ENCODE data around the gene C6orf120. TPM values are rescaled to one million over a fixed set of nuclear protein-coding genes. Genes with fewer than 3 reads are reported as not detected.

C6orf120 gene
- total RNA-seq, 1 donor from 2014 or later, result 34.6 TPM

DNA sequence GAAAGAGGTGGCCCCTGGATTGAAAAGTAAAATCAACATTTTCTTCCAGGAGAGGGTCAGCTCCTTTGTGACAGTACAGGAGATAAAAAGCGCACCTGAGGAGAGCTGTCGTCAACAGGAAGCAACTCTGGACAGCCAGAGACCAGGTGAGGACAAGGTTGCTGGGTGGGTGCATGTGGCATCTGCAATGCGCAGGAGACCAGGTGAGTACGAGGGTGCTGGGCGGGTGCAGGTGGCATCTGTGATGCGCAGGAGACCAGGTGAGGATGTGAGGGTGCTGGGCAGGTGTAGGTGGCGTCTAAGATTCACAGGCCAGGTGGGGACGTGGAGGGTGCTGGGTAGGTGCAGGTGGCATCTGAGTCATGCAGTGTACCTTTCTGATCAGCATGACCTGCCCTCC lies 38.5 kb upstream of the C6orf120 start:
- TF ChIP-seq, protein P1, sequence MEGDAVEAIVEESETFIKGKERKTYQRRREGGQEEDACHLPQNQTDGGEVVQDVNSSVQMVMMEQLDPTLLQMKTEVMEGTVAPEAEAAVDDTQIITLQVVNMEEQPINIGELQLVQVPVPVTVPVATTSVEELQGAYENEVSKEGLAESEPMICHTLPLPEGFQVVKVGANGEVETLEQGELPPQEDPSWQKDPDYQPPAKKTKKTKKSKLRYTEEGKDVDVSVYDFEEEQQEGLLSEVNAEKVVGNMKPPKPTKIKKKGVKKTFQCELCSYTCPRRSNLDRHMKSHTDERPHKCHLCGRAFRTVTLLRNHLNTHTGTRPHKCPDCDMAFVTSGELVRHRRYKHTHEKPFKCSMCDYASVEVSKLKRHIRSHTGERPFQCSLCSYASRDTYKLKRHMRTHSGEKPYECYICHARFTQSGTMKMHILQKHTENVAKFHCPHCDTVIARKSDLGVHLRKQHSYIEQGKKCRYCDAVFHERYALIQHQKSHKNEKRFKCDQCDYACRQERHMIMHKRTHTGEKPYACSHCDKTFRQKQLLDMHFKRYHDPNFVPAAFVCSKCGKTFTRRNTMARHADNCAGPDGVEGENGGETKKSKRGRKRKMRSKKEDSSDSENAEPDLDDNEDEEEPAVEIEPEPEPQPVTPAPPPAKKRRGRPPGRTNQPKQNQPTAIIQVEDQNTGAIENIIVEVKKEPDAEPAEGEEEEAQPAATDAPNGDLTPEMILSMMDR (IDR thresholded peaks at IDR 0.05; ENCODE audit: insufficient read depth, low read depth, low read length), result no peak
- no peak for TF ChIP-seq EZH2 (IDR thresholded peaks at IDR 0.05; ENCODE audit: insufficient read depth, low read length)
- H3K9ac ChIP-seq (ENCODE audit: low read length), result no peak overlapping the region
- H3K27me3 Mint-ChIP-seq (ENCODE audit: low read depth, unreplicated experiment), result no peaks in the 10 kb centered on the region
- no peak overlapping the region for H3K4me2 ChIP-seq (ENCODE audit: low read length)
- no peak overlapping the region for H3K27ac ChIP-seq (ENCODE audit: low read depth, low read length)
- H3K4me1 Mint-ChIP-seq (ENCODE audit: low read depth, unreplicated experiment), result no peaks in the 10 kb centered on the region
- H3K79me2 ChIP-seq (ENCODE audit: insufficient read depth, low read length), result no peaks in the 10 kb centered on the region
- no peaks in the 10 kb centered on the region for H4K20me1 ChIP-seq (ENCODE audit: insufficient read depth, low read length)
- no peak for FAIRE-seq
- H3K27me3 ChIP-seq (ENCODE audit: insufficient read depth, low read length), result no peaks in the 10 kb centered on the region
- DNase-seq (ENCODE audit: low read depth), result no peak
- no peaks in the 10 kb centered on the region for H3K9me3 ChIP-seq (ENCODE audit: insufficient read depth, low read depth, low read length)
- peaks cover 4% of the 10 kb centered on the region for H3K36me3 ChIP-seq (ENCODE audit: insufficient read depth, low read length)
- H3K4me3 Mint-ChIP-seq (ENCODE audit: unreplicated experiment), result no peak overlapping the region
- H3K36me3 Mint-ChIP-seq (ENCODE audit: low read depth, unreplicated experiment), result peaks cover 12% of the 10 kb centered on the region
- H3K9me3 Mint-ChIP-seq (ENCODE audit: unreplicated experiment), result no peaks in the 10 kb centered on the region
- no peak overlapping the region for H3K27ac Mint-ChIP-seq (ENCODE audit: unreplicated experiment)
- H3K4me3 ChIP-seq (ENCODE audit: insufficient read depth, low read depth, low read length), result no peak overlapping the region
- no peak overlapping the region for H2AFZ ChIP-seq (ENCODE audit: low read depth, low read length)
- H3K4me1 ChIP-seq (ENCODE audit: insufficient read depth, low read length), result no peaks in the 10 kb centered on the region

DNA sequence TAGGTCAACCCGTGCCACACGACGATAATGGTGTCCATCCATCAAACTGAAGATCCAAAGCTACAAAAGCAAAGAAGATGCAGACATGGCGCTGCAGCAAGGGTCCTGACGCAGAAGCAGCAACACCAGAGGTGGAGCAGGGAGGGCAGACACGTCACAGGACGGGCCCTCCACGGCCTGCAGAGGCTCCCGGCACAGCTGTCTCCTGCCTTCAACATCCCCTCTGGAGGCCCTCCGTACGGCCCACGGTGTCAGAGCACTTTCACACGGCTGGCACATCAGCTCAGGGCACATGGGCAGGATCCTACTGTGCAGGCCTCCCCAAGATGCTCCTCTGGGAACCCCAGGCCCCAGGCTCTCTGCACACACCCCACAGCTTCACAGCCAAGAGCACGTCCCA lies 37.7 kb upstream of the C6orf120 start:
- Histone ChIP-seq H3K79me2 (ENCODE audit: insufficient read depth, low read length) (no peaks in the 10 kb centered on the region), H2AFZ (ENCODE audit: low read depth, low read length) (no peak overlapping the region), H3K4me2 (ENCODE audit: low read length) (no peak overlapping the region), H3K27ac (ENCODE audit: low read depth, low read length) (no peak overlapping the region), H3K36me3 (ENCODE audit: insufficient read depth, low read length) (peaks cover 2% of the 10 kb centered on the region), H3K9ac (ENCODE audit: low read length) (no peak overlapping the region), H3K9me3 (ENCODE audit: insufficient read depth, low read depth, low read length) (no peaks in the 10 kb centered on the region), H3K4me1 (ENCODE audit: insufficient read depth, low read length) (no peaks in the 10 kb centered on the region), H3K27me3 (ENCODE audit: insufficient read depth, low read length) (no peaks in the 10 kb centered on the region), H3K4me3 (ENCODE audit: insufficient read depth, low read depth, low read length) (no peak overlapping the region), H4K20me1 (ENCODE audit: insufficient read depth, low read length) (no peaks in the 10 kb centered on the region)
- Mint-ChIP-seq H3K4me1 (ENCODE audit: low read depth, unreplicated experiment) (no peaks in the 10 kb centered on the region), H3K4me3 (ENCODE audit: unreplicated experiment) (no peak overlapping the region), H3K9me3 (ENCODE audit: unreplicated experiment) (no peaks in the 10 kb centered on the region), H3K27me3 (ENCODE audit: low read depth, unreplicated experiment) (no peaks in the 10 kb centered on the region), H3K27ac (ENCODE audit: unreplicated experiment) (peak overlapping the region; percentile 18), H3K36me3 (ENCODE audit: low read depth, unreplicated experiment) (peaks cover 12% of the 10 kb centered on the region)
- no peak for FAIRE-seq
- DNase-seq (ENCODE audit: low read depth), result no peak
- no peak for TF ChIP-seq EZH2 (IDR thresholded peaks at IDR 0.05; ENCODE audit: insufficient read depth, low read length)
- TF ChIP-seq, protein P1 (IDR thresholded peaks at IDR 0.05; ENCODE audit: insufficient read depth, low read depth, low read length), result no peak

GRCh38 chr6:169665289-169665688 lies 36.6 kb upstream of the C6orf120 start:
- Mint-ChIP-seq H3K4me3 (ENCODE audit: unreplicated experiment) (no peak overlapping the region), H3K27ac (ENCODE audit: unreplicated experiment) (no peak overlapping the region), H3K36me3 (ENCODE audit: low read depth, unreplicated experiment) (peaks cover 11% of the 10 kb centered on the region), H3K4me1 (ENCODE audit: low read depth, unreplicated experiment) (peaks cover 4% of the 10 kb centered on the region), H3K27me3 (ENCODE audit: low read depth, unreplicated experiment) (no peaks in the 10 kb centered on the region), H3K9me3 (ENCODE audit: unreplicated experiment) (no peaks in the 10 kb centered on the region)
- Histone ChIP-seq H3K9ac (ENCODE audit: low read length) (no peak overlapping the region), H3K36me3 (ENCODE audit: insufficient read depth, low read length) (no peaks in the 10 kb centered on the region), H3K27ac (ENCODE audit: low read depth, low read length) (no peak overlapping the region), H3K4me3 (ENCODE audit: insufficient read depth, low read depth, low read length) (no peak overlapping the region), H3K27me3 (ENCODE audit: insufficient read depth, low read length) (no peaks in the 10 kb centered on the region), H2AFZ (ENCODE audit: low read depth, low read length) (no peak overlapping the region), H4K20me1 (ENCODE audit: insufficient read depth, low read length) (no peaks in the 10 kb centered on the region), H3K4me1 (ENCODE audit: insufficient read depth, low read length) (peaks cover 4% of the 10 kb centered on the region), H3K4me2 (ENCODE audit: low read length) (no peak overlapping the region), H3K79me2 (ENCODE audit: insufficient read depth, low read length) (no peaks in the 10 kb centered on the region), H3K9me3 (ENCODE audit: insufficient read depth, low read depth, low read length) (no peaks in the 10 kb centered on the region)
- FAIRE-seq (no peak), DNase-seq (ENCODE audit: low read depth) (no peak)
- TF ChIP-seq EZH2 (IDR thresholded peaks at IDR 0.05; ENCODE audit: insufficient read depth, low read length), result no peak
- TF ChIP-seq, protein P1 (IDR thresholded peaks at IDR 0.05; ENCODE audit: insufficient read depth, low read depth, low read length), result no peak
